Measurements from ENCODE around the gene GPR50.

- TF ChIP-seq, protein P1, sequence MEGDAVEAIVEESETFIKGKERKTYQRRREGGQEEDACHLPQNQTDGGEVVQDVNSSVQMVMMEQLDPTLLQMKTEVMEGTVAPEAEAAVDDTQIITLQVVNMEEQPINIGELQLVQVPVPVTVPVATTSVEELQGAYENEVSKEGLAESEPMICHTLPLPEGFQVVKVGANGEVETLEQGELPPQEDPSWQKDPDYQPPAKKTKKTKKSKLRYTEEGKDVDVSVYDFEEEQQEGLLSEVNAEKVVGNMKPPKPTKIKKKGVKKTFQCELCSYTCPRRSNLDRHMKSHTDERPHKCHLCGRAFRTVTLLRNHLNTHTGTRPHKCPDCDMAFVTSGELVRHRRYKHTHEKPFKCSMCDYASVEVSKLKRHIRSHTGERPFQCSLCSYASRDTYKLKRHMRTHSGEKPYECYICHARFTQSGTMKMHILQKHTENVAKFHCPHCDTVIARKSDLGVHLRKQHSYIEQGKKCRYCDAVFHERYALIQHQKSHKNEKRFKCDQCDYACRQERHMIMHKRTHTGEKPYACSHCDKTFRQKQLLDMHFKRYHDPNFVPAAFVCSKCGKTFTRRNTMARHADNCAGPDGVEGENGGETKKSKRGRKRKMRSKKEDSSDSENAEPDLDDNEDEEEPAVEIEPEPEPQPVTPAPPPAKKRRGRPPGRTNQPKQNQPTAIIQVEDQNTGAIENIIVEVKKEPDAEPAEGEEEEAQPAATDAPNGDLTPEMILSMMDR (conservative IDR thresholded peaks at IDR 0.05; ENCODE audit: low read length): no peak
- no peak for TF ChIP-seq EZH2phosphoT487 (IDR thresholded peaks at IDR 0.05; ENCODE audit: borderline replicate concordance)
These were observed 50.6 kb downstream of the GPR50 start for GRCh38 chrX:151226941-151227340.
